BLaER1 treated with 17β-estradiol and CSF1 and Interleukin-3, amounts not matched to agents 10 nM and 100 nM (cell line): ENCODE data around the gene ZNF444.

ENCODE experiments used
- H3K27ac ChIP-seq, 11 experiments: shearing (Covaris generic); formaldehyde crosslinking; 2 replicates each; pipeline ENCODE4 v1.8.1; 2022
- H3K27me3 ChIP-seq, 11 experiments: shearing (Covaris generic); formaldehyde crosslinking; 2 replicates each; pipeline ENCODE4 v1.8.1; 2022
- H3K36me3 ChIP-seq, 11 experiments: shearing (Covaris generic); formaldehyde crosslinking; 2 replicates each; pipeline ENCODE4 v1.8.1; 2022
- H3K4me1 ChIP-seq, 10 experiments: shearing (Covaris generic); formaldehyde crosslinking; 2 replicates each; pipeline ENCODE4 v1.8.1; 2022
- H3K4me2 ChIP-seq, 11 experiments: shearing (Covaris generic); formaldehyde crosslinking; 2 replicates each; pipeline ENCODE4 v1.8.1; 2022
- H3K4me3 ChIP-seq, 10 experiments: shearing (Covaris generic); formaldehyde crosslinking; 2 replicates each; pipeline ENCODE4 v1.8.1; 2022
- H3K9ac ChIP-seq, 11 experiments: shearing (Covaris generic); formaldehyde crosslinking; 2 replicates each; pipeline ENCODE4 v1.8.1; 2022
- H3K9me3 ChIP-seq, 11 experiments: shearing (Covaris generic); formaldehyde crosslinking; replicated peaks in 1 of 11; 2 replicates each; pipeline ENCODE4 v1.8.1; 2022
- H4K20me1 ChIP-seq, 11 experiments: shearing (Covaris generic); formaldehyde crosslinking; 2 replicates each; pipeline ENCODE4 v1.8.1; 2022
- Cebpa-rat ChIP-seq, 11 experiments: shearing (Covaris generic); IDR thresholded peaks; 2 replicates each; pipeline ENCODE4 v1.8.1; 2022

Gene ZNF444

DNA sequence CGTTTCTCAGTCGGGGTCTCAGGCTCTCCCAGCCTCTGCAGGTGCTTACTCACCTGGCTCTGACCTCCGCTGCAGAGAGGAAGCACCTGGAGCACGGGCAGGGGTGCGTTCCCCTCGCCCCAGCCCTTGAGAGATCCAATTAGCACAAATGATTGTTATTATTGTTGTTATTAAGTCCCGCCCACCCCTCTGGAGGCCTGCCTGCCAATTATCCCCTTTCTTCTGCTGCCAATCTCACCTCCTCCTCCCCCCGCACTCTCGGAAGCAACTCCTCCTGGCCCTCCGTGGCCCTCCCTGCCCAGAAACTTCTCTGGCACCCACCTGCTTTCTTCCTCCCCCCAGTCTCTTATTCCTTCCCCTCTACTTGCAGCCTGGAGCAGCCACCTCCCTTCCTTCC lies 28.8 kb upstream of the ZNF444 start:
- Histone ChIP-seq H3K27me3 (no peaks in the 10 kb centered on the region), H3K4me1 (peaks cover 99 to 100% (median 100%) of the 10 kb centered on the region in 10 experiments), H3K27ac (peak overlapping the region in 10 of 11 experiments; percentile 10 to 82 (median 75); a peak in 15 of 22 replicates), H3K4me3 (peak overlapping the region in 9 of 10 experiments; percentile 5 to 58 (median 50); a peak in 14 of 20 replicates), H4K20me1 (peaks cover 76 to 100% (median 98%) of the 10 kb centered on the region in 11 experiments), H3K9ac (peak overlapping the region in 10 of 11 experiments; percentile 32 to 81 (median 70); a peak in 19 of 22 replicates), H3K36me3 (peaks cover 2 to 29% (median 15%) of the 10 kb centered on the region in 11 experiments; a peak in 12 of 22 replicates), H3K9me3 (no peaks in the 10 kb centered on the region), H3K4me2 (peak overlapping the region; percentile 92 to 100 (median 98))
- TF ChIP-seq Cebpa-rat (IDR thresholded peaks at IDR 0.05): no peak

DNA sequence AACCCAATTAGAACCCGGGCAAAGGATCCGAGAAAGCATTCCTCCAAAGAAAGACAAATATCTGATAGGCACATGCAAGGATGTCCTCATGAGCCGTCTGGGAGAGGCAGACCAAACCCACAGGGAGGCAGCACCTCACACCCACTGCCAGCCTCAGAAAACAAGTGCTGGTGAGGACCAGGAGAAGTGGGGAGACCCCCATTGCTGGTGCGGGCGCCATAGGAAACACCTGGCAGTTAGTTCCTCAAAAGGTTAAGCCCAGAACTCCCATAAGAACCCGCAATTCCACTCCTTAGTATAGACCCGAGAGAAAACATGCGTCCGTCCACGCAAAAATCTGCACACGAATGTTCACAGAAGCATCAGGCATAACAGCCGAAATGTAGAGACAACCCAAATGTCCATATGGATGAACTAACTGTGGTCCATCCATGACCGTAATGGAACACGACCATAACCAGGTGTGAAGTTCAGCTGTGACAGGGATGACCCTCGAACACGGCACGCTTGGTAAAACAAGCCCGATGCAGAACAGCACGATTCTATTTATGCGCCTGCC lies 27.9 kb upstream of the ZNF444 start:
- Histone ChIP-seq H3K4me2 (peak overlapping the region; percentile 76 to 100 (median 98)), H4K20me1 (peaks cover 79 to 100% (median 98%) of the 10 kb centered on the region in 11 experiments), H3K9me3 (no peaks in the 10 kb centered on the region), H3K9ac (peak overlapping the region; percentile 15 to 76 (median 52); a peak in 18 of 22 replicates), H3K36me3 (peaks cover 9 to 38% (median 23%) of the 10 kb centered on the region in 11 experiments; a peak in 15 of 22 replicates), H3K4me3 (peak overlapping the region in 4 of 10 experiments; percentile 0 to 26 (median 24); a peak in 2 of 20 replicates), H3K27me3 (no peaks in the 10 kb centered on the region), H3K27ac (peak overlapping the region in 8 of 11 experiments; percentile 23 to 82 (median 64); a peak in 14 of 22 replicates), H3K4me1 (peaks cover 99 to 100% (median 100%) of the 10 kb centered on the region in 10 experiments)
- no peak for TF ChIP-seq Cebpa-rat (IDR thresholded peaks at IDR 0.05)

DNA sequence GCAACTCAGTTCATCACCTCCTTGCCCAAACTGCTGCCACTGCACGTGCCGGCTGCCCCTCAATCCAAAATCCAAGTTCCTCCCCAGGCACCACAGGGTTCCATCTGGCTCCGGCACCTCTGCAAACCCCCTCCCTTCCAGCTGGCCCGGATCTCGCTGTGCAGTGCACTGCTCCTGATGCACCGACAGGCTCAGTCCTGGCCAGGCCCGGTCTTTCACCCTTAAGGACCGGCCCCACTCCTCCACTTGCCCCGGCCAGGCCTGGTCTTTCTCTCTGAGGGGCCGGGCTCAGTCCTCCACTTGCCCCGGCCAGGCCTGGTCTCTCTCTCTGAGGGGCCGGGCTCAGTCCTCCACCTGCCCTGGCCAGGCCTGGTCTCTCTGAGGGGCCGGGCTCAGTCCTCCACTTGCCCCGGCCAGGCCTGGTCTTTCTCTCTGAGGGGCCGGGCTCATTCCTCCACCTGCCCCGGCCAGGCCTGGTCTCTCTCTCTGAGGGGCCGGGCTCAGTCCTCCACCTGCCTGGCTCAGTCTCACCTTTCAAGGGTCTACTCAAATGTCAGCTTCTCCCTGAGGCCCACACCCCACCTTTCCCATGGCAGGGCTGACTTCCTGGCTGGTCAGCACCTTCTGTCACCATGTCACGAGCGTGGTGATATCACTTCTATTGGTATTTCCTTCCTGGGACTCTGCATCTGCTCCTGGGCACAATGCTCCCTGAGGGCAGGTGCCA lies 26.9 kb upstream of the ZNF444 start:
- Histone ChIP-seq H3K4me2 (peak overlapping the region; percentile 76 to 100 (median 98)), H3K9ac (peak overlapping the region; percentile 27 to 76 (median 52); a peak in 18 of 22 replicates), H3K27ac (peak overlapping the region in 9 of 11 experiments; percentile 11 to 82 (median 60); a peak in 19 of 22 replicates), H3K36me3 (peaks cover 12 to 48% (median 25%) of the 10 kb centered on the region in 11 experiments; a peak in 18 of 22 replicates), H4K20me1 (peaks cover 82 to 100% (median 98%) of the 10 kb centered on the region in 11 experiments), H3K27me3 (no peaks in the 10 kb centered on the region), H3K9me3 (no peaks in the 10 kb centered on the region), H3K4me1 (peaks cover 99 to 100% (median 100%) of the 10 kb centered on the region in 10 experiments), H3K4me3 (no peak overlapping the region)
- no peak for TF ChIP-seq Cebpa-rat (IDR thresholded peaks at IDR 0.05)

DNA sequence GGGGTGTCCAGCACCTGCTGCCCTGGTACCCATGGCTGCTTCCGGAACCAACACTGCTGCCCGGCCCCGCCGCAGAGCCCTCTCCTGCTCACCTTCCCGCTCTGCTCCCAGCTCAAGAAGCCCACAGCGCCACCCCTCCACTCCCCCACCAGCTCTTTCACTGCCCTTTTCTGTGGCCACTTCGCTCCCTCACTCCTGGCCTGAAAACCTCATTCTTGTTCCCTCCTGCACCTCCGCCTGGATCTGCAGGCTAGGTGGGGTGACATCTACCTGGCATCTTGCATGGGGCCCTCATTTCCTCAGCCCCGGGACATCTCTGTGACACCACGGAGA lies 26.3 kb upstream of the ZNF444 start:
- H3K9ac ChIP-seq: peak overlapping the region; percentile 19 to 76 (median 42); a peak in 14 of 22 replicates
- peak overlapping the region; percentile 76 to 100 (median 98) for H3K4me2 ChIP-seq
- peaks cover 99 to 100% (median 100%) of the 10 kb centered on the region in 10 experiments for H3K4me1 ChIP-seq
- H3K36me3 ChIP-seq: peaks cover 12 to 54% (median 29%) of the 10 kb centered on the region in 11 experiments; a peak in 18 of 22 replicates
- H4K20me1 ChIP-seq: peaks cover 86 to 100% (median 95%) of the 10 kb centered on the region in 11 experiments
- TF ChIP-seq Cebpa-rat (IDR thresholded peaks at IDR 0.05): no peak
- no peaks in the 10 kb centered on the region for H3K27me3 ChIP-seq
- peak overlapping the region in 9 of 11 experiments; percentile 11 to 82 (median 49); a peak in 16 of 22 replicates for H3K27ac ChIP-seq
- H3K9me3 ChIP-seq: no peaks in the 10 kb centered on the region
- H3K4me3 ChIP-seq: no peak overlapping the region

DNA sequence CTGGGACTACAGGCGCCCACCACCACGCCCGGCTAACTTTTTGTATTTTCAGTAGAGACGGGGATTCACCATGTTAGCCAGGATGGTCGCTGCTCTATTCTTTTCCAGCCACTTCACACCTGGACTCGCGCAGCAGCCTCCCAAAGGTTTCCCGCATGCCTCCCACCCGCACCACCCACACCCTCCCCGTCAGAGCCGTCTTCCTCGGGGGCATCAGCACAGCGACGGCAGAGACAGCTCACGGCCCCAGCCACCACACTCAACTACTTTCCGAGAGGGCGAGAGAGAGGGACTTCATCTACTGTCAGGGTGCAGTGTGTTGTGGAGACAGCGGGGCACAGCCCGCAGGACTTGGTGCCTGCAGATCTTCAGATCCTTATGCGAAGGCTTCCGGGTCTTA lies 25.6 kb upstream of the ZNF444 start:
- H3K36me3 ChIP-seq: peaks cover 12 to 53% (median 29%) of the 10 kb centered on the region in 11 experiments; a peak in 18 of 22 replicates
- peaks cover 78 to 97% (median 89%) of the 10 kb centered on the region in 11 experiments for H4K20me1 ChIP-seq
- TF ChIP-seq Cebpa-rat (IDR thresholded peaks at IDR 0.05): no peak
- peaks cover 93 to 97% (median 95%) of the 10 kb centered on the region in 10 experiments for H3K4me1 ChIP-seq
- no peaks in the 10 kb centered on the region for H3K9me3 ChIP-seq
- H3K4me2 ChIP-seq: peak overlapping the region; percentile 13 to 100 (median 98); a peak in 20 of 22 replicates
- peak overlapping the region in 2 of 11 experiments; percentile 1 to 43; a peak in 2 of 22 replicates for H3K27ac ChIP-seq
- H3K27me3 ChIP-seq: no peaks in the 10 kb centered on the region
- no peak overlapping the region for H3K4me3 ChIP-seq
- peak overlapping the region in 3 of 11 experiments; percentile 11 to 38 (median 23); a peak in 2 of 22 replicates for H3K9ac ChIP-seq

DNA sequence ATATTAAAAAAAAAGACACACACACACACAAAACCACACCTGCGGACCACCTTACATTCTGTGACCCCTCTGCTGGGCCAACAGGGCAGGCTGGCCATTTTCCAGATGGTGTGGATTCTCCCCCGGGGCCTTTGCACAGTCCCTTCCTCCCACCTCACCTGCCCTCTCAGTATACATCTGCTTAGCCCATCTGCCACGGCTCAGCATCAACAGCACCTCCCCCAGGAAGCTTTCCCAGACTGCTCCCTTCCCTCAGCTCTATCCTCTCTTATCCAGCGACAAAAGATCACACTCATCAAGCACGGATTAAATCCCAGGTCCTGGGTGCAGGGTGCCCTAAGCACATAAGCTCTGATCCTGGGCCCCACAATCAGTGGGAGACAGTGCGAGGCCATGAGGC lies 24.5 kb upstream of the ZNF444 start:
- Histone ChIP-seq H3K4me1 (peaks cover 82 to 87% (median 85%) of the 10 kb centered on the region in 10 experiments), H3K27me3 (no peaks in the 10 kb centered on the region), H3K36me3 (peaks cover 12 to 50% (median 29%) of the 10 kb centered on the region in 11 experiments; a peak in 18 of 22 replicates), H3K4me3 (no peak overlapping the region), H4K20me1 (peaks cover 69 to 85% (median 80%) of the 10 kb centered on the region in 11 experiments), H3K27ac (peak overlapping the region in 6 of 11 experiments; percentile 1 to 97 (median 32); a peak in 6 of 22 replicates), H3K9ac (peak overlapping the region in 9 of 11 experiments; percentile 11 to 96 (median 89); a peak in 12 of 22 replicates), H3K9me3 (no peaks in the 10 kb centered on the region), H3K4me2 (peak overlapping the region; percentile 25 to 100 (median 97); a peak in 21 of 22 replicates)
- TF ChIP-seq Cebpa-rat (IDR thresholded peaks at IDR 0.05): no peak

DNA sequence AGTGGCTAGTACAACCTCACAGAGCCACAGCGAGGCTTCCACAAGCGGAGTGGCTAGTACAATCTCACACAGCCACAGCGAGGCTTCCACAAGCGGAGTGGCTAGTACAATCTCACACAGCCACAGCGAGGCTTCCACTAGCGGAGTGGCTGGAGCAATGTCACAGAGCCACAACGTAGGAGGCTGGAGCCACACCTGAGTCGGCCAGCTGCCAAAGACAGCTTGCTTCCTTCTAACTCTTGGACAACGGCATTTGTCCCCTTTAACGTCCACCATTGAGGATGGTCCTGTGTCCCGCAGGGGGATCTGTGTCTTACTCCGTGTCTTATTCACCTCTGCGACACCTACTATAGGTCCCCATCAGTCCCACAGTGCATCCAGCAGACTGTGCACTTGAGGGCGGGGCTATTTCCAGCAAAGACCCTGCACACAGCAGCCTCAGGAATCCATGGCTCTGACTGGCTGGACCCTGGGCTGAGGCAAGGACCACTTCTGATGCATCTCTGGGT lies 23.7 kb upstream of the ZNF444 start:
- Histone ChIP-seq H3K9ac (peak overlapping the region in 10 of 11 experiments; percentile 33 to 98 (median 95); a peak in 15 of 22 replicates), H3K27me3 (no peaks in the 10 kb centered on the region), H3K4me1 (peaks cover 74 to 87% (median 83%) of the 10 kb centered on the region in 10 experiments), H3K4me2 (peak overlapping the region; percentile 86 to 100 (median 98)), H4K20me1 (peaks cover 61 to 77% (median 73%) of the 10 kb centered on the region in 11 experiments), H3K36me3 (peaks cover 12 to 50% (median 29%) of the 10 kb centered on the region in 11 experiments; a peak in 18 of 22 replicates), H3K9me3 (no peaks in the 10 kb centered on the region), H3K4me3 (no peak overlapping the region), H3K27ac (peak overlapping the region in 7 of 11 experiments; percentile 16 to 98 (median 95); a peak in 8 of 22 replicates)
- no peak for TF ChIP-seq Cebpa-rat (IDR thresholded peaks at IDR 0.05)

DNA sequence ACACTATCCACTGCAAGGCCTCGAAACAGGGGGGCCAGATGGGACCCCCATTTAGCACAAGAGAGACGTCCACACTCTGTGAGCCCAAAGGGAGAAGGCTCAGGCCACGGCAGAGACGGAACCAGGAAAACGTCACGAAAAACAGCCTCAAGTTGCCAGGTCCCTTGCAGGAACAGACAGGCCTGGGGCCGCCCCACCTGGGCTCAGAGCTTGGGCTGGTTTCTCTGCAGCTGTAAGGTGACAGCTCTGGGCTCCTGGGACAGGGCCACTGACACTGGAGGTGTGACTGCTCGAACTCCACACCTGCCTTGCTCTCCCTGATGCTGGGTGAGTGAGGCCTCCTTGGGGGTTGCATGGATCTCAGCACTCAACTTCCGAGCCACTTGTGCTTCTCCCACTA lies 23.2 kb upstream of the ZNF444 start:
- H3K4me1 ChIP-seq: peaks cover 70 to 83% (median 79%) of the 10 kb centered on the region in 10 experiments
- H3K4me2 ChIP-seq: peak overlapping the region; percentile 86 to 100 (median 98)
- peak overlapping the region in 10 of 11 experiments; percentile 37 to 98 (median 96); a peak in 10 of 22 replicates for H3K27ac ChIP-seq
- no peak for TF ChIP-seq Cebpa-rat (IDR thresholded peaks at IDR 0.05)
- H4K20me1 ChIP-seq: peaks cover 59 to 73% (median 70%) of the 10 kb centered on the region in 11 experiments
- H3K36me3 ChIP-seq: peaks cover 12 to 50% (median 29%) of the 10 kb centered on the region in 11 experiments; a peak in 18 of 22 replicates
- H3K27me3 ChIP-seq: no peaks in the 10 kb centered on the region
- H3K9me3 ChIP-seq: no peaks in the 10 kb centered on the region
- H3K4me3 ChIP-seq: peak overlapping the region in 1 of 10 experiments; percentile 80; a peak in 1 of 20 replicates
- H3K9ac ChIP-seq: peak overlapping the region; percentile 87 to 98 (median 95); a peak in 17 of 22 replicates
